ENCODE data around the gene GMPR2. TPM values are rescaled to one million over a fixed set of nuclear protein-coding genes. Genes with fewer than 3 reads are reported as not detected.

Gene GMPR2
- total and polyA plus RNA-seq, 8 donors: 63.6 to 117 (median 106) TPM

DNA sequence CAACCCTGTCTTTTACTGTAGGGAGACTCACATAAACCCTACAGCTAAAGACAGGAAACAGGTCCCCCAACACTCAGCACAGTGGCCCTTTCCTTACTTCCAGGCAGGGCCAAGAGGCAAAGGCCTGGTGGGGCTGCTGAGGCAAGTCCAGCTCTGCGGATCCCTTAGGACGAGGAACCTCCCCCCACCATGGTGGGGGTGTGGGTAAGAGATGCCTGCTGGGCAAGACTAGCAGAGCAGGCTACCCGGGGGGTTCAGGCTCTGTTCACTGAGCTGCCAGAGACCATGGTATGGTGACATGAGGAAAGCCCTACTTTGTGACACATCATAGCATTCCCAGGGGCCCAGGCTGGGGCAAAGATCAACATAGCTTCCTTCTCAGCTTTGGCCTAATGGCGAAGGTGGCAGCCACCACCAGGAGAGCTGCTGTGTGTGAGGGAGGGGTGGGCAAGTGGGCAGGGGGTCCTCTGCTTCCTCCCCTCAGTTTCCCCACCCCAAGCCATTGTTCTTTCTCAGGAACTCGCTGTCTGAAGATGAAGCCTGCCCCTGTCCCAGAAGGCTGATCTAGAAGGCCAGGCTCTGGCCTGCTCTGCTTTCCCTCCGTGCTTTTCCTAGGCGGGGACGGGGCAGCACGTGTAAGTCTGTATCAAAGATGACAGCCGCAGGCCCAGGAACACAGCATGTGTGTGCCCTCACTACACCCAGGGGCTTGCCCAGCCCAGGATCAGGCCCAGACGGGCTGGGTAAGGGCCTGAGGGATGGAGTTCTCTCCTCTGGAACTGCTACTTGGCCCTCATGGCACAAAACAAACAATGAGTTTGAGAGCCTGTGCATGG is 19.8 kb downstream of the GMPR2 start:
- no peak for TF ChIP-seq CTCF (IDR thresholded peaks at IDR 0.05)
- Histone ChIP-seq H3K36me3 (peaks cover 0 to 29% of the 10 kb centered on the region in 2 donors), H3K4me3 (no peak overlapping the region), H3K27me3 (no peaks in the 10 kb centered on the region), H3K9me3 (no peaks in the 10 kb centered on the region), H3K27ac (no peak overlapping the region), H3K4me1 (peaks cover 0 to 9% of the 10 kb centered on the region in 2 donors)
- DNase-seq: peak in 2 of 4 donors; percentile 29 to 53
- ATAC-seq: no peak
- intact Hi-C loops (cut with DNase I): no loop called here

- no peak for TF ChIP-seq CTCF (IDR thresholded peaks at IDR 0.05)
- peak in 1 of 4 donors; percentile 21 for DNase-seq
- no peak overlapping the region for H3K27ac ChIP-seq
- no peaks in the 10 kb centered on the region for H3K9me3 ChIP-seq
- intact Hi-C loops (cut with DNase I): no loop called here
- no peak overlapping the region for H3K4me3 ChIP-seq
- no peak for ATAC-seq
- peaks cover 0 to 28% of the 10 kb centered on the region in 2 donors for H3K36me3 ChIP-seq
- peaks cover 0 to 9% of the 10 kb centered on the region in 2 donors for H3K4me1 ChIP-seq
- H3K27me3 ChIP-seq: no peaks in the 10 kb centered on the region
Observed at GRCh38 chr14:24253936-24254335, 21.2 kb downstream of the GMPR2 start.

DNA sequence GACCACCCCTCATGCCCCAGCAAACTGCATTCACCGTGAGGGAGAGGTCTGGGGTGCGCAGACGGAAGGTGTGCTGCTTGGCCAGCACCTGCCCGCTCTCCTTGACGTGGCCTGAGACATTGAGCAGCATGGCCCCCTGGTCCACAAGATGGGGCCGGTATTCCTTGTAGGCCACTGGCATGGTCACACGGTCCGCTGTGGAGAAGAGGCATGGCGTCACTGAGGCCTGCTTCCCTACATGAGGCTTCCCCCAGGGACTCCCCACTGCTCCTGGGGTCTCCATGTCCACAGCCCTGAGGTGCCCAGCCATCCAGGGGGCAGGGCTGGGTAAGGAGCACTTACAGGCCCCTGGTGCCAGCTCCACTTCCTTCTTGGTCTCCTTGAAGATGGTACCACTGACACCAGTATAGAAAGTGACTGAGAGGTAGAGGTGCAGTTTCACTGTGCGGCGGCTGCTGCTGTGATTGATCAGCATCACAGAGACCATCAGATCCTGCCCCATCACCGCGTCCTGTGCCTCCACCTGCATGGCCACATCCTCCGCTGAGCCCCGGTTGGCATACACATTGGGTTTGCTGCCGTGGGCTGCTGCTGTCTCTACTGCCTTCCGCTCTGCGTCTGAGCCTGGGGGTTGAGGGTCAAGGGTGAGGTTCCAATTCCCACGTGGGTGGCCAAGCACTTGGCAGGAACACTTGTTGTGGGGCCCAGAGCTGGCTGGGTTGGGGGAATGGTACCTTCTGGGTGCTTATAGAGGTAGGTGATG is 22.1 kb downstream of the GMPR2 start:
- Histone ChIP-seq H3K27me3 (no peaks in the 10 kb centered on the region), H3K36me3 (peaks cover 0 to 25% of the 10 kb centered on the region in 2 donors), H3K4me3 (no peak overlapping the region), H3K27ac (no peak overlapping the region), H3K9me3 (no peaks in the 10 kb centered on the region), H3K4me1 (peaks cover 0 to 9% of the 10 kb centered on the region in 2 donors)
- DNase-seq (peak in 2 of 4 donors; percentile 29 to 47), ATAC-seq (no peak)
- intact Hi-C loops (cut with DNase I): no loop called here
- TF ChIP-seq CTCF (IDR thresholded peaks at IDR 0.05): no peak

DNA sequence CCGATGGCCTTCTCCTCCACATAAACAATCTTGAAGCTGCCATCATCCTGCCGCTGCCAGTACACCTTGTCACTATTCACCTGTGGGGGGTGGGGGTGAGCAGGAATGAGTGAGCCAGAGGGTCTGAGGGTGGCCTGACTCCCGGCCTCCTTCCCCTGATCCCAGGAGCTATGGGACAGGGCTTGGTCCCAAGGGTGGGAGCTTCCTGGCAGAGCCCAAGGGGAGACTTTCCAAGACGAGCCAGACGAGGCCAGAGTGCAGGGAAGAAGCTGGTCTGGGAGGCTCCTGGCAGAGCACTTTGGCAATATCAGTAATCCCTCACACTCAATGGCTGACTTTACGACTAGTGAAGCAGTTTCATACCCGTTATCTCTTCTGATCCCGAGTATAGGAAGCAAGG is 22.7 kb downstream of the GMPR2 start:
- ATAC-seq (no peak), DNase-seq (no peak)
- intact Hi-C loops (cut with DNase I): no loop called here
- no peaks in the 10 kb centered on the region for H3K27me3 ChIP-seq
- no peak for TF ChIP-seq CTCF (IDR thresholded peaks at IDR 0.05)
- peaks cover 0 to 25% of the 10 kb centered on the region in 2 donors for H3K36me3 ChIP-seq
- H3K9me3 ChIP-seq: no peaks in the 10 kb centered on the region
- H3K4me3 ChIP-seq: no peak overlapping the region
- no peak overlapping the region for H3K27ac ChIP-seq
- peaks cover 0 to 9% of the 10 kb centered on the region in 2 donors for H3K4me1 ChIP-seq
